SK-N-SH treated with all-trans-retinoic acid at 6 μM for 48 hours (cell line): Measurements from ENCODE around the gene LRTM1.
A peak's percentile ranks its signal among the peaks of the same experiment; 100 is the strongest.

ENCODE experiments used
- ATAC-seq: fragments of 200-7000 bp; cut with Tn5 transposase; 3 replicates; pipeline ENCODE4 v1.9.1; 2020; ENCODE audit warnings: mild to moderate bottlenecking, moderate library complexity
- ARNTL ChIP-seq: fragments of 450-650 bp; formaldehyde crosslinking; IDR thresholded peaks from 2 replicates; pipeline ENCODE4 v1.5.0; 2020; ENCODE audit warnings: low read depth, mild to moderate bottlenecking, moderate library complexity, borderline replicate concordance
- BACH2 ChIP-seq: fragments of 250-450 bp; sonication (Bioruptor Pico); IDR thresholded peaks from 2 replicates; pipeline ENCODE4 v1.9.0; 2021; ENCODE audit warnings: mild to moderate bottlenecking, borderline replicate concordance
- CSDC2 ChIP-seq: fragments of 250-450 bp; sonication (Bioruptor Pico); IDR thresholded peaks from 2 replicates; pipeline ENCODE4 v1.5.0; 2020; ENCODE audit warnings: mild to moderate bottlenecking, moderate library complexity
- CSRNP3 ChIP-seq: fragments of 250-450 bp; sonication (Bioruptor Pico); IDR thresholded peaks from 2 replicates; pipeline ENCODE4 v1.5.1; 2021; ENCODE audit warnings: mild to moderate bottlenecking, moderate library complexity
- OSR1 ChIP-seq: fragments of 250-450 bp; sonication (Bioruptor Pico); IDR thresholded peaks from 2 replicates; pipeline ENCODE4 v1.8.0; 2022; ENCODE audit warnings: moderate library complexity, mild to moderate bottlenecking, inconsistent platforms
- PATZ1 ChIP-seq: fragments of 250-450 bp; sonication (Bioruptor Pico); IDR thresholded peaks from 2 replicates; pipeline ENCODE4 v1.8.0; 2020; ENCODE audit warnings: mild to moderate bottlenecking, moderate library complexity, borderline replicate concordance
- POU6F1 ChIP-seq: fragments of 250-450 bp; sonication (Bioruptor Pico); IDR thresholded peaks from 2 replicates; pipeline ENCODE4 v1.8.0; 2021; ENCODE audit warnings: low read depth, mild to moderate bottlenecking, moderate library complexity, borderline replicate concordance
- PPARA ChIP-seq: fragments of 250-450 bp; sonication (Bioruptor Pico); IDR thresholded peaks from 2 replicates; pipeline ENCODE4 v1.5.0; 2020; ENCODE audit warnings: mild to moderate bottlenecking, borderline replicate concordance
- RARB ChIP-seq: fragments of 250-450 bp; sonication (Bioruptor Pico); IDR thresholded peaks from 2 replicates; pipeline ENCODE4 v1.8.0; 2021; ENCODE audit warnings: mild to moderate bottlenecking, moderate library complexity
- SNAI2 ChIP-seq: fragments of 250-450 bp; sonication (Bioruptor Pico); IDR thresholded peaks from 2 replicates; pipeline ENCODE4 v1.5.0; 2020; ENCODE audit warnings: mild to moderate bottlenecking, moderate library complexity
- TCF4 ChIP-seq: fragments of 250-450 bp; sonication (Bioruptor Pico); IDR thresholded peaks from 2 replicates; pipeline ENCODE4 v1.8.0; 2021; ENCODE audit warnings: mild to moderate bottlenecking, moderate library complexity, borderline replicate concordance
- TSHZ2 ChIP-seq: fragments of 250-450 bp; sonication (Bioruptor Pico); IDR thresholded peaks from 2 replicates; pipeline ENCODE4 v1.5.0; 2020; ENCODE audit warnings: mild to moderate bottlenecking, moderate library complexity
- ZC3H10 ChIP-seq: fragments of 250-450 bp; sonication (Bioruptor Pico); IDR thresholded peaks from 2 replicates; pipeline ENCODE4 v1.5.1; 2021; ENCODE audit warnings: mild to moderate bottlenecking, moderate library complexity
- ZFP3 ChIP-seq: fragments of 250-450 bp; sonication (Bioruptor Pico); IDR thresholded peaks from 2 replicates; pipeline ENCODE4 v1.5.0; 2020; ENCODE audit warnings: mild to moderate bottlenecking, moderate library complexity
- ZNF8 ChIP-seq: fragments of 450-650 bp; formaldehyde crosslinking; IDR thresholded peaks from 2 replicates; pipeline ENCODE4 v1.5.0; 2020; ENCODE audit warnings: mild to moderate bottlenecking, moderate library complexity

Gene LRTM1

GRCh38 chr3:54891540-54891897 is 36.3 kb downstream of the LRTM1 start:
- peak; percentile 99 for ATAC-seq
- no peak for TF ChIP-seq BACH2
- TF ChIP-seq RARB (CRISPR knock-in tag) = peak; percentile 44; the same call in 1 of the 2 replicates
- TF ChIP-seq TSHZ2 (CRISPR knock-in tag) = no peak
- no peak for TF ChIP-seq POU6F1 (CRISPR knock-in tag)
- no peak for TF ChIP-seq TCF4 (CRISPR knock-in tag)
- TF ChIP-seq ARNTL (CRISPR knock-in tag) = no peak
- TF ChIP-seq PATZ1 (CRISPR knock-in tag) = 0 out of 2 replicates have a peak, but pooled peaks have one; percentile 37
- no peak for TF ChIP-seq PPARA
- 0 out of 2 replicates have a peak, but pooled peaks have one; percentile 22 for TF ChIP-seq ZFP3 (CRISPR knock-in tag)
- TF ChIP-seq, all 23 proteins: peak for 3

- no peak for TF ChIP-seq SNAI2 (CRISPR knock-in tag)
- no peak for TF ChIP-seq ARNTL (CRISPR knock-in tag)
- TF ChIP-seq PATZ1 (CRISPR knock-in tag) = no peak
- TF ChIP-seq TCF4 (CRISPR knock-in tag) = no peak
- no peak for TF ChIP-seq CSDC2 (CRISPR knock-in tag)
- no peak for TF ChIP-seq PPARA
- no peak for TF ChIP-seq ZC3H10
- no peak for TF ChIP-seq RARB (CRISPR knock-in tag)
- no peak for TF ChIP-seq TSHZ2 (CRISPR knock-in tag)
- no peak for TF ChIP-seq BACH2
- no peak for TF ChIP-seq ZNF8 (CRISPR knock-in tag)
- ATAC-seq = no peak
Measured at GRCh38 chr3:54889731-54890130, 38.1 kb downstream of the LRTM1 start.

GRCh38 chr3:54888873-54889272 is 39.0 kb downstream of the LRTM1 start:
- TF ChIP-seq RARB (CRISPR knock-in tag) = no peak
- no peak for ATAC-seq

- TF ChIP-seq RARB (CRISPR knock-in tag) = no peak
- TF ChIP-seq PPARA = no peak
- no peak for TF ChIP-seq CSRNP3 (CRISPR knock-in tag)
- TF ChIP-seq TCF4 (CRISPR knock-in tag) = no peak
- no peak for TF ChIP-seq OSR1 (CRISPR knock-in tag)
- TF ChIP-seq, all 23 proteins: peak for 0
- no peak for ATAC-seq
Measured at GRCh38 chr3:54888162-54888561, 39.7 kb downstream of the LRTM1 start.
